ENCODE results near the gene CEMIP. TPM values are rescaled to one million over a fixed set of nuclear protein-coding genes. Genes with fewer than 3 reads are reported as not detected.

CEMIP gene
- total RNA-seq, 4 donors from 2014 or later, result 0.04 TPM; not detected in 3

DNA sequence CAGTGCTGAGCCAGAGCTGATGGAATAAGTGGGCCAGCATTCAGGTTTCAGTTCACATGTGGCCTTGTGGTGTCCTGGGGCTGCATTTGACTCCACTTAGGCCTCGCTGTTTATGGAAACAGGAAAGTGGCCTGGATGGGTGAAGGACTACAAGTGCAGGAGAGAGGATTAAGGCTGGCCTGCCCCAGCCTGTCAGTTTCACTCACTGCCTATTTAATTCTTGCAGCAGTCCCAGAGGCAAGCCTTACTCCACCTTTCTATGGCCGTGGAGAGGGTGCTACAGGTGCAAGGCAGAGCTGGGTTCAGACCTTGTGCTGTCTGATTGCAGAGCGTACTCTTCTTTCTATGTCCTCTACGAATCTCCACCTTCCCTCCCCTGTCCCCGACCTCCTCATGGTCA lies 46.4 kb upstream of the CEMIP start:
- H3K9me3 ChIP-seq, result no peaks in the 10 kb centered on the region
- TF ChIP-seq POLR2A (IDR thresholded peaks at IDR 0.05), result no peak
- TF ChIP-seq, protein P1, sequence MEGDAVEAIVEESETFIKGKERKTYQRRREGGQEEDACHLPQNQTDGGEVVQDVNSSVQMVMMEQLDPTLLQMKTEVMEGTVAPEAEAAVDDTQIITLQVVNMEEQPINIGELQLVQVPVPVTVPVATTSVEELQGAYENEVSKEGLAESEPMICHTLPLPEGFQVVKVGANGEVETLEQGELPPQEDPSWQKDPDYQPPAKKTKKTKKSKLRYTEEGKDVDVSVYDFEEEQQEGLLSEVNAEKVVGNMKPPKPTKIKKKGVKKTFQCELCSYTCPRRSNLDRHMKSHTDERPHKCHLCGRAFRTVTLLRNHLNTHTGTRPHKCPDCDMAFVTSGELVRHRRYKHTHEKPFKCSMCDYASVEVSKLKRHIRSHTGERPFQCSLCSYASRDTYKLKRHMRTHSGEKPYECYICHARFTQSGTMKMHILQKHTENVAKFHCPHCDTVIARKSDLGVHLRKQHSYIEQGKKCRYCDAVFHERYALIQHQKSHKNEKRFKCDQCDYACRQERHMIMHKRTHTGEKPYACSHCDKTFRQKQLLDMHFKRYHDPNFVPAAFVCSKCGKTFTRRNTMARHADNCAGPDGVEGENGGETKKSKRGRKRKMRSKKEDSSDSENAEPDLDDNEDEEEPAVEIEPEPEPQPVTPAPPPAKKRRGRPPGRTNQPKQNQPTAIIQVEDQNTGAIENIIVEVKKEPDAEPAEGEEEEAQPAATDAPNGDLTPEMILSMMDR (IDR thresholded peaks at IDR 0.05 in 4 of 5, conservative IDR thresholded peaks at IDR 0.05 in 1 of 5), result no peak
- ATAC-seq (no peak), DNase-seq (no peak)
- intact Hi-C loops (cut with DNase I; ENCODE audit: low total_unique reads) (no loop called here), in situ Hi-C loops (cut with MboI; ENCODE audit: low sequenced_read_pairs in 4 of 4) (no loop called here)
- no peaks in the 10 kb centered on the region for H3K27me3 ChIP-seq
- no peaks in the 10 kb centered on the region for H3K36me3 ChIP-seq
- H3K4me3 ChIP-seq, result no peak overlapping the region
- no peaks in the 10 kb centered on the region for H3K4me1 ChIP-seq
- no peak overlapping the region for H3K27ac ChIP-seq

DNA sequence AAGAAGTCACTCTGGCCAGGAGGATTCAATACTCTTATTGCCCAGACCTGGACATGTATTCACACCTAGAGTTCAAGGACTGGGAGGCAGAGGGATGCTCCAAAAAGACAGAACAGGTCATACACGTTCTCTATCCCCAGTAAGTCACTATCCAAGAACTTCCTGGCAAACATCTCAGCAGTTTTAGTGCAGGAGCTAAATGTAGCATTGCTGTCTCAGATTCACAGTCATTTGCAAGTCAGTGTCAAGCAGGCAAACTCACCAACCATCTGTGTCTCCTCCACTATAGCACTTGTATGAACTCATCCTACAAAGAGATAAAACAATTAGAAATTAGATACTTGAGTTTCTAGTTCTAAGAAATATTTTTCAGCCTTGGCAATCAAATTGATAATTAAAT lies 45.7 kb upstream of the CEMIP start:
- Histone ChIP-seq H3K27me3 (no peaks in the 10 kb centered on the region), H3K36me3 (no peaks in the 10 kb centered on the region), H3K27ac (no peak overlapping the region), H3K9me3 (no peaks in the 10 kb centered on the region), H3K4me1 (no peaks in the 10 kb centered on the region), H3K4me3 (no peak overlapping the region)
- no peak for ATAC-seq
- intact Hi-C loops (cut with DNase I; ENCODE audit: low total_unique reads), result no loop called here
- in situ Hi-C loops (cut with MboI; ENCODE audit: low sequenced_read_pairs in 4 of 4), result no loop called here
- no peak for DNase-seq
- TF ChIP-seq POLR2A (IDR thresholded peaks at IDR 0.05), result no peak
- TF ChIP-seq, protein P1 (IDR thresholded peaks at IDR 0.05 in 4 of 5, conservative IDR thresholded peaks at IDR 0.05 in 1 of 5), result no peak

DNA sequence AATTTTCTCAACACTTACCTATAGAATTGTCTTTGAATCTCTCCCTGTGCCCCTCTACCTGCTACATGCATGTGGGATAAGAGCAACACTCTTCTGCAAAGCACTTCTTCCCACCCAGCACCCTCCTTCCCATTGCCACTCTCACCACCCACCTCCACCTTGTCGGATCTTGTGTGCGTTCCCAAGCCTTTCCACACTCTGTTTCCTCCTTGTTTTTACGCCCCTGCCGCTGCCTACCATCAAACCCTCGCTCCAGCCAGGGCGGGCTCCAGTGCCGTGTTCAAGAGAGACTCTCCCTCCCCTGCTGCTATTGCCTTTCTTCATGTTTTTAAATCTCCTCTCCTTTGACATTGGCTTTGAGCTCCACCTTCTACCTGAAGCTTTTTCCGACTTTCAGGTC lies 43.8 kb upstream of the CEMIP start:
- H3K4me3 ChIP-seq, result no peak overlapping the region
- in situ Hi-C loops (cut with MboI; ENCODE audit: low sequenced_read_pairs in 4 of 4), result no loop called here
- ATAC-seq, result no peak

DNA sequence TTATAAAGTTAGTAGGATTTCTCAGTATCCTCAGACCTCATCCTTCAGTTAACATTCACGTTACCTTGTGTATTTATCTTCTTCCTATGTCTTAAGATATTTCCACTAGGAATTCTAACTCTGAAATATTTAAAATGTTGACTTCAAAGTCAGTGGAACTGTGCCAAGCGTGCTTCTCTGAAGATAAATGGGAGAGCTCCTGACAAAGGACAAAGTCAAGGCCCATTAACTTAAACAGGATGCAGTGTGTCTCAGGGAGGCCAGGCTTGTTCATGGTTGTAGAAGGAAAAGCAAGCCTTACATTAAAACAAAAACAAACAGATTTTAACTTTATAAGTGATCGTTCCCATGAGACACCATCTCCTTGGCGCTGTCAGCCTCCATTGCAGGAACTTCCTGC lies 42.6 kb upstream of the CEMIP start:
- TF ChIP-seq POLR2A (IDR thresholded peaks at IDR 0.05), result no peak
- TF ChIP-seq, protein P1 (IDR thresholded peaks at IDR 0.05 in 4 of 5, conservative IDR thresholded peaks at IDR 0.05 in 1 of 5), result no peak
- H3K9me3 ChIP-seq, result no peaks in the 10 kb centered on the region
- DNase-seq (no peak), ATAC-seq (no peak)
- H3K27ac ChIP-seq, result no peak overlapping the region
- H3K27me3 ChIP-seq, result no peaks in the 10 kb centered on the region
- no peaks in the 10 kb centered on the region for H3K36me3 ChIP-seq
- intact Hi-C loops (cut with DNase I; ENCODE audit: low total_unique reads) (no loop called here), in situ Hi-C loops (cut with MboI; ENCODE audit: low sequenced_read_pairs in 4 of 4) (no loop called here)
- H3K4me3 ChIP-seq, result no peak overlapping the region
- no peaks in the 10 kb centered on the region for H3K4me1 ChIP-seq

More for the DNA sequence above, 43.8 kb upstream of the CEMIP start:
- no peaks in the 10 kb centered on the region for H3K9me3 ChIP-seq
- TF ChIP-seq, protein P1 (IDR thresholded peaks at IDR 0.05 in 4 of 5, conservative IDR thresholded peaks at IDR 0.05 in 1 of 5), result no peak
- TF ChIP-seq POLR2A (IDR thresholded peaks at IDR 0.05), result no peak
- no peak overlapping the region for H3K27ac ChIP-seq
- no peak for DNase-seq
- intact Hi-C loops (cut with DNase I; ENCODE audit: low total_unique reads), result no loop called here
- H3K36me3 ChIP-seq, result no peaks in the 10 kb centered on the region
- no peaks in the 10 kb centered on the region for H3K27me3 ChIP-seq
- H3K4me1 ChIP-seq, result no peaks in the 10 kb centered on the region

DNA sequence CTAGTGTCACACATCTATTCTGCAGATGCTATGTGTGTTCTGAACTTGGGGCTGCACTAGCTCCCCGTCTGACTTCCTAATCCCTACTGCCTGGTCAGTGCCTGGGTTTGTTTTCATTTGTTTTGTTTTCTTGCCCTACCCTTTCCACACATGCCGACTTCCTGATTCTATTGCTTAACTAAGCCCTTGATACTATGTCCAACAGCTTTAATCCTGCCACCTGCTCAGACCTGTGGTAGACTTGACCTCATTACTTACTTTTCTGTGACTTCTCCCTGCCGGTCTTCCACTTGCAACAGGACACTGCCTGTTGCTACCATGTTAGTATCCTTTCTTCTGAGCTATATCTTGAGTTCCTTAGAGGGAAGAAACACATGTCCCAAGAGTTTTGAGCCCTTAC lies 39.3 kb upstream of the CEMIP start:
- no peak for ATAC-seq

More for the DNA sequence above, 39.3 kb upstream of the CEMIP start:
- Histone ChIP-seq H3K9me3 (no peaks in the 10 kb centered on the region), H3K27me3 (no peaks in the 10 kb centered on the region), H3K27ac (no peak overlapping the region), H3K36me3 (no peaks in the 10 kb centered on the region), H3K4me1 (no peaks in the 10 kb centered on the region), H3K4me3 (no peak overlapping the region)
- intact Hi-C loops (cut with DNase I; ENCODE audit: low total_unique reads), result no loop called here
- no peak for TF ChIP-seq POLR2A (IDR thresholded peaks at IDR 0.05)
- TF ChIP-seq, protein P1 (IDR thresholded peaks at IDR 0.05 in 4 of 5, conservative IDR thresholded peaks at IDR 0.05 in 1 of 5), result no peak
- no peak for DNase-seq
- in situ Hi-C loops (cut with MboI; ENCODE audit: low sequenced_read_pairs in 4 of 4), result no loop called here
